HTERT RPE-1 (cell line): ENCODE measurements around the gene FHIP1B.

Experiments
- in situ Hi-C: fragments of 300-500 bp; cut with MboI; formaldehyde crosslinking; loops from 4 replicates; pipeline ENCODE4 v1.14.3; 2020; ENCODE audit warnings: low sequenced_read_pairs

The FHIP1B gene

DNA sequence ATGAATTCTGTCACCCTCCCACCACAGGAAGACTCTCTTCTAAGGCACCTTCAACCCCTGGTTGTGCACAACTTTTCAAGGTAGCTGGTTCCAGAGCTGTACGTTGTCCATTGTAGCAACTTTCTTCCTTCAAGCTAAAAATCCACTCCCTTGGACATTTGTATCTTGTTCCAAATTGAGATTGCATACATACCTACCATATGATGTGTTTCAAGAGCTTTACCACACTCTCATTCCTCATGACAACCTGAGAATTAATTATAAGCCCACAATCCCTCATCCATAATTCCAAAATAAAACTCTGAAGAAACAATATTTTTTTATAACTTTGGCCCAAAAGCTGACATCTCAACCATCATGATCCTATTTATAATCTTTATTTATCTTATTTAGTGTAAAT, 32.4 kb downstream of the FHIP1B start:
- in situ Hi-C loops: no loop called here

DNA sequence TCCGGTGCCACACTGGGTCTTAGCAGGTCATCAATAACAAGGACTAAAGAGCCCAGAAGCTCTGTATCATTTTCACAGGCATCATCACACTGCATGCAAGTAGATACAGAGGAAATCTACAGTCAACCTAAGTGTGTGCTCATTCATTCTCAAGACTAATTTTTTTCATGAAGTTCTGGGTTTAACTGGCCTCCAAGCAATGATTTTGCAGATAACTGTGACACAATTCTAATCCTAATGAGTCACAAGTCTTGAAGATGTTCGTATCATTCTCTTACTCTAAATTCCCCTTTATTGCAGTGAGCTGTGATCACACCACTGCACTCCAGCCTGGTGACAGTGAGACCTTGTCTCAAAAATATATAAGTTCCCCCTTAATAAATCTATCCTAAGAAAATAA, 33.0 kb downstream of the FHIP1B start:
- in situ Hi-C loops: no loop called here

DNA sequence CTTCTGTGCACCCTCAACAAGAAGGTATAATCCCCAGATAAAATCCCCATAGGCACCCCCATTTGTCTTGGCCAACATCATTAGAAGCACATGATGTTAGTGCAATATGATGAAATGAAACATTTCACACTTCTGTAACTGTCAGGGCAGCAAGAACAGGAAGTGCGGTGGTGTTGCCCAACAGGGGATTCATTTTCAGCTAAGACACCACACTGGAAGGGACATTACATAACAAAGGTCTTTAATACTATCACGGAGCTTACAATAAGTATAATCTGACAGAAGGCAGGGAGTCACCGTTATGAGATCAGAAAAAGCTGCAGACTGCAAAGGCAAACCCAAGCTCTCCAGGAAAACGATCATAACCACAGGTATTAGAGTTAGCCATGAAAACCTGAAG, 33.5 kb downstream of the FHIP1B start:
- in situ Hi-C loops: no loop called here

DNA sequence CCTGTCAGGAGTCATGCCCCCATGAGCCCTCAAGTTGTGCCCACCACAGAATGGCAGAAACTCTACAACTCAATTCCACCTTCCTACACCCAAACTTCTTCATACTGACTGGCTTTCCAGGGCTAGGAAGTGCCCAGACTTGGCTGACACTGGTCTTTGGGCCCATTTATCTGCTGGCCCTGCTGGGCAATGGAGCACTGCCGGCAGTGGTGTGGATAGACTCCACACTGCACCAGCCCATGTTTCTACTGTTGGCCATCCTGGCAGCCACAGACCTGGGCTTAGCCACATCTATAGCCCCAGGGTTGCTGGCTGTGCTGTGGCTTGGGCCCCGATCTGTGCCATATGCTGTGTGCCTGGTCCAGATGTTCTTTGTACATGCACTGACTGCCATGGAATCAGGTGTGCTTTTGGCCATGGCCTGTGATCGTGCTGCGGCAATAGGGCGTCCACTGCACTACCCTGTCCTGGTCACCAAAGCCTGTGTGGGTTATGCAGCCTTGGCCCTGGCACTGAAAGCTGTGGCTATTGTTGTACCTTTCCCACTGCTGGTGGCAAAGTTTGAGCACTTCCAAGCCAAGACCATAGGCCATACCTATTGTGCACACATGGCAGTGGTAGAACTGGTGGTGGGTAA, 35.1 kb downstream of the FHIP1B start, which contains the start of gene OR52W1:
Gene OR52W1, plus strand, starts transcription at position 51 of the 637 bp plus-strand sequence. Its CDS starts 0 bp downstream, at position 51.
- in situ Hi-C loops: no loop called here

DNA sequence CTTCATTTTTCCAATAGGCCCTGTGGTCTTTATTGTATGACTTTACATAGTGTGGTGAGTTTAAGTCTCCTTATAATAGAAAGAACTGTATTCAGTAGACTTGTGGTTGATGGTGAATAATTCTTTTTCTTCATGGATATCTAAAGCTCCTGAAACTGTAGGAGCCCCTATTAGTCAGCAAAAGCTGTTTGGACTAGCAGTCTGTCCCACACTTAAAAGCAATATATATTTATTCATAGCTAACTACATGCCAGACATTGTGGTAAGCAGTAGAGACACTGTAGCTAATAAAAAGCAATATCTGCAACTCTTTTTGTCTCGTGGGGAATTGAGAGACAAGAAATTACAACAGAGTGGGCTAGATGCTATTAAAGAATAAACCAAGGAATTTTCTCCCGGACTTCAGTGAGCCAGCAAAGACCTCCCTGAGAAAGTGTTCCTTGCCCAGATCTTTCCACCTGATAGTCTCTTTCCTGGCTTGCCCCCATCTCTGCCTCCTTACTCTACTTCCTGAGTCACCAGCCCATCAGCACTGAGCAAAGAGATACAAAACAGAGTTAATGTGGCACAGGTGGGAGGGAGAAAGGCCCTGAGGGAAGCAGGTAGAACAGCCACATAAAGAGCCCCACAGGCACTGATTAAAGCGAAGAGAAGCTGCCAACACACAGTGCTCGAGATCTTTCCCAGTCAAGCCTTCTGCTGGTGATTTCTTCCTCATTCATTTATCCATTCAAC, 36.8 kb downstream of the FHIP1B start:
- in situ Hi-C loops: no loop called here

DNA sequence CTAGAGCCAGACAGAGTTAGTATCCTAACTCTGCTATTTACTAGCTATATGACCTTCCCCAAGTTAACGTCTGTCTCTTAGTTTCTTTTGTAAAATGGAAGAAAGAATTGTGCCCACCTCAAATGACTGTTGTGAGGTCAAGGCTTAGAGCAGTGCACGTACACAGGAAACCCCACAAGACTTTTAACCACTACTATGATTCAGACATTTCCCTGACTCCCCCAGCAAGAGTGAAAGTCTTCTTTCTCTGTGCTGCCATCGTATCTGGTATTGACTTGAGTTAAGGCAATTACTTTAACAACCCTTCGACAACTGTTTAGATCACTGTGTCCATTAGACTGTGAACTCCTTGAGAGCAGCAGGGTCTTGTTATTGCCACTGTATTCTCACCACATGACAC, 38.0 kb downstream of the FHIP1B start:
- in situ Hi-C loops: no loop called here

DNA sequence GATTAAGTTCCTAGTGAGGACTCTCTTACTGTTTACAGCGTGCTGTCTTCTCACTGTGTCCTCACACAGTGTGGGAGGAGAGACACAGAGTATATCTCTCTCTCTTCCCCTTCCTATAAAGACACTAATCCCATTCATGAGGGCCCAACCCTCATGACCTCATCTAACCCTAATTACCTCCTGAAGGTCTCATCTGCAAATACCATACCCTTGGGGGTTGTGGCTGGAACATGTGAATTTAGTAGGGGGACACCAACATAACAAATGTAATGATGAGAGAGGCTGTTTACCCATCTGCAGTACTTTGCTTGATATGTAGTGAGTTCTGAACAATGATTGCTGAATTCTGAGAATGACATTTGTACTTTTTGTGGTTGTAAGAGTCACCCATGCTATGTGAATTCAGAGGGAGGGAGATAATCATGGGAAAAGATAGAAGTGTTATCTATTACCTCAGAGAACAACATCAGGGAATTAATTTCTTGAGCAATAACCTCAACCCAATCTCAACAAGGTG, 40.3 kb downstream of the FHIP1B start:
- in situ Hi-C loops: no loop called here

DNA sequence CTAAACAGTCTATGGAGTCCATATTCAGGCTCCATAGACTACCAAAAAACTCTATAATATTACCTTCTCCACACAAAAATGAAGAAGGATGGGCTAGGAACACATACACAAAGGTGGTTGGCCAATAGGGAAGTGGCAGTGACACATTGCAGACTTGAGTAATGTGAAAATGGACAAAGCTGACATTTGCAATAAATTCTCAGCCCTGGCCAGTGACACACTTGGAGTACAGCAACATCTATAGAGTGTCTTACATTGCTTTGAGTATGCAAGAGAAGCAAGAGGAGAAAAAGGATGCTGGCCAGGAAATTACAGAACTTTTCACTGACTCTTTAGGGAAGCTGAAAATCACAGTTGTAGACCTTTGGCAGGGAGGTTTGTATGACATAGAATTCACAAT, 42.7 kb downstream of the FHIP1B start:
- in situ Hi-C loops: no loop called here

DNA sequence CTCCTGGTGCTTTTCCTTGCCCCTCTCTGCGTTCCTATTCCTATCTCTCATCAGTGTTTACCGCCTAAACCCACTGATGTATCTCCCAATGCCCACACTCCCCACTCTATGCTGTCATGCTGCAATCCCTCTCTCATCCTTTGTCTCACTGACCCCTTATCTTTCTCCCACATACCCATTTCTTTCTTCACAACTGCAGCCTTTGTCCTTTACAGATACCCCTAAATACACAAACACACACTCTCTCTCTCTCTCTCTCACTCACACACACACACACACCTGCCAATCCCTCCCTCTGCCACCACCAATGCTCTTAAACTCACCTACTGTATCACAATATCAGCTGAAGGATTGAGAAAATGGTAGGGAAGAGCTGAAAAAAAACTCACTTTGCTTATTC, 59.0 kb downstream of the FHIP1B start:
- in situ Hi-C loops: no loop called here

DNA sequence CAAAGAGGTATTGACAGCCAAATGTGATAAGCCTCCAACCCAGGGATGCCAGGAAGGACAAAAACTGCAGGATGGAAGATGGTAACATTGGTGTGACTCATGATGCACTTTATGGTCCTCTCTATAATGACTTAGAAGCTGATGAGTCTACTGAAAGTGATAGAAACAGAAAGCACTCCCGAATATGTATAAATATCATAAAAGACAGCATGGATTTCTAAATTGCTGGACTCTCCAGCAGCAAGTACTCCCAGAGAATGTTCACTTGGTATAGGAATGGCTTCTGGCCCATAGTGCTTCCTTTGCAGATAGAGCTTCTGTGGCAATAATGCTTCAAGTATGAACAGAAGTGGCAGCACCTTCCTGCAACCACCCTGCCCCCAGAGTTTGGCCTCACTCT, 64.2 kb downstream of the FHIP1B start, which contains the start of gene OR52B2:
Gene OR52B2, minus strand, starts transcription at position 101 of the 400 bp plus-strand sequence. Its CDS starts 0 bp downstream, at position 101.
- in situ Hi-C loops: no loop called here
